H1 (cell line): Measurements from ENCODE around the gene TRPV4. TPM values are rescaled to one million over a fixed set of nuclear protein-coding genes. Genes with fewer than 3 reads are reported as not detected.

Experiments
- CTCF ChIA-PET: fragments of 300-600 bp; sonication (Branson Sonifier 250); formaldehyde crosslinking; loops from one replicate; lab custom pipeline; 2021; ENCODE audit not compliant: partially characterized antibody; lab: Charles Lee
- POLR2A ChIA-PET: fragments of 300-600 bp; sonication (Branson Sonifier 250); formaldehyde crosslinking; loops from one replicate; lab custom pipeline; 2021; ENCODE audit warnings: inconsistent platforms; ENCODE audit not compliant: partially characterized antibody; lab: Charles Lee
- DNase-seq, 2 experiments: peaks; one replicate each; pipeline versions ENCODE4 v3.0.0 to v3.0.0-alpha.2; 2010 to 2022; ENCODE audit warnings: low spot score in 2 of 2, low read depth in 1 of 2, mixed read lengths in 1 of 2
- FAIRE-seq: peaks from 2 replicates; lab custom pipeline; 2011; peaks lifted over from hg19 to GRCh38; lab: Jason Lieb, UNC
- H2AFZ ChIP-seq: 2 replicates; pipeline ENCODE4 v1.8.1; 2012; ENCODE audit warnings: low read length, inconsistent platforms
- H2AK5ac ChIP-seq: 2 replicates; pipeline ENCODE4 v1.6.1; 2013; ENCODE audit warnings: low read depth, low read length
- H2BK120ac ChIP-seq: replicated peaks from 2 replicates; pipeline ENCODE3; 2013; ENCODE audit warnings: low read depth, low read length, inconsistent platforms
- H2BK12ac ChIP-seq: 2 replicates; pipeline ENCODE4 v1.6.1; 2013; ENCODE audit warnings: low read depth, low read length
- H2BK15ac ChIP-seq: 2 replicates; pipeline ENCODE4 v1.6.1; 2013; ENCODE audit warnings: low read length
- H2BK20ac ChIP-seq: 2 replicates; pipeline ENCODE4 v1.6.1; 2013; ENCODE audit warnings: low read length
- H2BK5ac ChIP-seq: 2 replicates; pipeline ENCODE4 v1.6.1; 2013; ENCODE audit warnings: low read depth, low read length
- H3K14ac ChIP-seq: 2 replicates; pipeline ENCODE4 v1.6.1; 2013; ENCODE audit warnings: inconsistent platforms; ENCODE audit not compliant: insufficient read length
- H3K18ac ChIP-seq: 2 replicates; pipeline ENCODE4 v1.6.1; 2013; ENCODE audit warnings: low read length; ENCODE audit errors: extremely low read depth
- H3K23ac ChIP-seq: 2 replicates; pipeline ENCODE4 v1.6.1; 2013; ENCODE audit warnings: inconsistent platforms; ENCODE audit not compliant: insufficient read length
- H3K23me2 ChIP-seq: 2 replicates; pipeline ENCODE4 v1.6.1; 2013; ENCODE audit warnings: low read depth, low read length
- H3K27ac ChIP-seq: 2 replicates; pipeline ENCODE4 v1.6.1; 2011; ENCODE audit warnings: low read depth, low read length, inconsistent platforms
- H3K27me3 ChIP-seq, 4 experiments: replicated peaks in 1 of 4; 1 replicate in 1 of 4; 2 replicates in 3 of 4; pipeline versions ENCODE4 v1.6.1 to v1.8.1; 2011 to 2013; ENCODE audit warnings: low read length in 3 of 4, mild to moderate bottlenecking in 3 of 4, inconsistent platforms in 2 of 4, mixed read lengths in 2 of 4, moderate library complexity in 1 of 4; ENCODE audit not compliant: control insufficient read depth in 3 of 4, insufficient read depth in 3 of 4; ENCODE audit errors: extremely low read depth in 1 of 4
- H3K36me3 ChIP-seq, 4 experiments: 2 replicates each; pipeline versions ENCODE4 v1.6.1 to v1.8.1; 2011 to 2013; ENCODE audit warnings: mild to moderate bottlenecking in 4 of 4, low read length in 3 of 4, moderate library complexity in 2 of 4, control low read depth in 1 of 4, inconsistent platforms in 1 of 4; ENCODE audit not compliant: insufficient read depth in 4 of 4, control insufficient read depth in 2 of 4
- H3K4ac ChIP-seq: replicated peaks from 2 replicates; pipeline ENCODE3; 2013; ENCODE audit warnings: low read length, low read depth, mixed read lengths, inconsistent platforms; ENCODE audit not compliant: insufficient read length
- H3K4me1 ChIP-seq, 4 experiments: replicated peaks in 1 of 4; 1 replicate in 1 of 4; 2 replicates in 3 of 4; pipeline versions ENCODE4 v1.6.1 to v1.8.1; 2011 to 2013; ENCODE audit warnings: low read length in 3 of 4, inconsistent platforms in 2 of 4, mixed read lengths in 1 of 4; ENCODE audit not compliant: insufficient read depth in 4 of 4, control insufficient read depth in 3 of 4
- H3K4me2 ChIP-seq, 2 experiments: 2 replicates each; pipeline versions ENCODE4 v1.6.1 to v1.8.1; 2011 to 2013; ENCODE audit warnings: low read depth in 2 of 2, low read length in 2 of 2, control low read depth in 1 of 2, inconsistent platforms in 1 of 2, mild to moderate bottlenecking in 1 of 2; ENCODE audit not compliant: insufficient read depth in 1 of 2
- H3K4me3 ChIP-seq, 4 experiments: fragments of 200-600, 300-600 bp in 1 of 4; sonication (generic), shearing (Covaris generic), sonication (Bioruptor Twin) in 1 of 4; 2 replicates each; pipeline versions ENCODE4 v1.5.1 to v1.8.1; 2011 to 2016; ENCODE audit warnings: low read length in 4 of 4, low read depth in 3 of 4, control low read depth in 2 of 4, inconsistent platforms in 2 of 4, mild to moderate bottlenecking in 2 of 4, mixed read lengths in 1 of 4, moderate library complexity in 1 of 4; ENCODE audit not compliant: insufficient read depth in 2 of 4; ENCODE audit errors: extremely low read depth in 1 of 4
- H3K56ac ChIP-seq: replicated peaks from 2 replicates; pipeline ENCODE3; 2013; ENCODE audit warnings: low read depth, mild to moderate bottlenecking, mixed read lengths, low read length, inconsistent platforms; ENCODE audit not compliant: insufficient read length
- H3K79me1 ChIP-seq: 2 replicates; pipeline ENCODE4 v1.6.1; 2013; ENCODE audit warnings: low read depth, low read length, control low read depth
- H3K79me2 ChIP-seq, 2 experiments: 2 replicates each; pipeline versions ENCODE4 v1.6.1 to v1.8.1; 2012 to 2013; ENCODE audit warnings: low read length in 2 of 2, mild to moderate bottlenecking in 2 of 2, inconsistent platforms in 1 of 2; ENCODE audit not compliant: insufficient read depth in 2 of 2, control insufficient read depth in 1 of 2
- H3K9ac ChIP-seq, 4 experiments: replicated peaks in 1 of 4; 1 replicate in 1 of 4; 2 replicates in 3 of 4; pipeline versions ENCODE4 v1.6.1 to v1.8.1; 2011 to 2013; ENCODE audit warnings: low read depth in 3 of 4, low read length in 3 of 4, control low read depth in 2 of 4, mild to moderate bottlenecking in 2 of 4, moderate library complexity in 2 of 4, inconsistent platforms in 1 of 4; ENCODE audit errors: extremely low read depth in 1 of 4
- H3K9me3 ChIP-seq, 2 experiments: 2 replicates each; pipeline versions ENCODE4 v1.6.1 to v1.8.1; 2012 to 2013; ENCODE audit warnings: mild to moderate bottlenecking in 2 of 2, moderate library complexity in 2 of 2, control low read depth in 1 of 2, inconsistent platforms in 1 of 2, low read depth in 1 of 2, low read length in 1 of 2, mixed read lengths in 1 of 2; ENCODE audit not compliant: insufficient read depth in 2 of 2
- H4K20me1 ChIP-seq, 2 experiments: replicated peaks in 1 of 2; 2 replicates each; pipeline versions ENCODE3 to v1.8.1; 2011 to 2013; ENCODE audit warnings: inconsistent platforms in 2 of 2, low read length in 2 of 2, mild to moderate bottlenecking in 1 of 2; ENCODE audit not compliant: insufficient read depth in 2 of 2, control insufficient read depth in 1 of 2
- H4K5ac ChIP-seq: 2 replicates; pipeline ENCODE4 v1.6.1; 2013; ENCODE audit warnings: low read length, low read depth, mixed read lengths, inconsistent platforms; ENCODE audit not compliant: insufficient read length
- H4K8ac ChIP-seq: 2 replicates; pipeline ENCODE4 v1.8.0; 2013; ENCODE audit warnings: mild to moderate bottlenecking, moderate library complexity, low read length, inconsistent platforms; ENCODE audit not compliant: insufficient read depth; ENCODE audit errors: extremely low read depth
- H4K91ac ChIP-seq: replicated peaks from 2 replicates; pipeline ENCODE3; 2013; ENCODE audit warnings: low read length, mixed read lengths, inconsistent platforms; ENCODE audit not compliant: insufficient read length
- CBX5 ChIP-seq: fragments of 300-800, 300-1000 bp; sonication (generic); IDR thresholded peaks from 2 replicates; pipeline ENCODE4 v1.7.1; 2016; ENCODE audit warnings: antibody characterized with exemption, low read length, low read depth
- CBX8 ChIP-seq: fragments of 300-800, 300-1000 bp; sonication (generic); IDR thresholded peaks from 2 replicates; pipeline ENCODE4 v1.7.1; 2016; ENCODE audit warnings: low read depth, low read length, borderline replicate concordance
- CHD1 ChIP-seq: IDR thresholded peaks from 2 replicates; pipeline ENCODE4 v1.6.1; 2012; ENCODE audit warnings: low read depth, low read length, improper control_type of control experiment
- HDAC6 ChIP-seq: IDR thresholded peaks from one replicate; pipeline ENCODE4 v1.7.1; 2012; ENCODE audit warnings: low read depth, mild to moderate bottlenecking, inconsistent platforms, low read length, moderate library complexity
- MAFK ChIP-seq: IDR thresholded peaks from 2 replicates; pipeline ENCODE4 v1.6.1; 2012; ENCODE audit warnings: low read depth, mild to moderate bottlenecking, improper control_type of control experiment, low read length
- SP2 ChIP-seq: IDR thresholded peaks from 2 replicates; pipeline ENCODE4 v1.6.1; 2012; ENCODE audit warnings: mild to moderate bottlenecking, low read length, inconsistent platforms
- TAF7 ChIP-seq: optimal IDR thresholded peaks from 2 replicates; pipeline ENCODE3; 2011; ENCODE audit warnings: low read depth, mild to moderate bottlenecking, inconsistent platforms, low read length, moderate library complexity, borderline replicate concordance
- TEAD4 ChIP-seq: IDR thresholded peaks from 2 replicates; pipeline ENCODE4 v1.6.1; 2012; ENCODE audit warnings: low read depth, low read length, inconsistent platforms, mixed read lengths
- WGBS, 2 experiments: shearing (Covaris generic) in 1 of 2; methylation state at CpG; one replicate each; pipeline versions ENCODE4 v1.1.6 to v1.1.7; 2013 to 2015; ENCODE audit warnings: low lambda C conversion rate in 2 of 2, mixed read lengths in 2 of 2, inconsistent platforms in 1 of 2, low coverage in 1 of 2, missing lambda C conversion rate in 1 of 2; ENCODE audit not compliant: insufficient replicate concordance in 2 of 2, insufficient coverage in 1 of 2, insufficient read length in 1 of 2; ENCODE audit errors: extremely low coverage in 1 of 2, missing lambda C conversion rate in 1 of 2; 5-methylcytosine and 5-hydroxymethylcytosine counted together
- polyA plus RNA-seq, 7 experiments: library from polyadenylated mRNA; depleted of rRNA in 3 of 7; stranded (reverse) in 5 of 7; unstranded in 2 of 7; fragments of >200 nt in 5 of 7; fragments of 200-250 nt in 2 of 7; gene quantifications; 1 replicate in 5 of 7; 2 replicates in 1 of 7; 4 replicates in 1 of 7; pipeline versions ENCODE4 v1.2.1 to v1.2.3, GENCODE V29; 2011 to 2013; ENCODE audit warnings: missing spikeins in 2 of 7, mixed read lengths in 2 of 7
- total RNA-seq: library from RNA; stranded (reverse); fragmentation: NEBNext Ultra II Directional; extraction: Animal tissue kit (Norgen Biotek cat#: 25700); gene quantifications from 2 replicates; pipeline ENCODE4 v1.2.1, GENCODE V29; 2021

The TRPV4 gene
- total and polyA plus RNA-seq, 2 of the 8 experiments (the other 6 are each of a cell fraction or from before 2014, with no cell fraction given), result 2.1 to 6.2 TPM

DNA sequence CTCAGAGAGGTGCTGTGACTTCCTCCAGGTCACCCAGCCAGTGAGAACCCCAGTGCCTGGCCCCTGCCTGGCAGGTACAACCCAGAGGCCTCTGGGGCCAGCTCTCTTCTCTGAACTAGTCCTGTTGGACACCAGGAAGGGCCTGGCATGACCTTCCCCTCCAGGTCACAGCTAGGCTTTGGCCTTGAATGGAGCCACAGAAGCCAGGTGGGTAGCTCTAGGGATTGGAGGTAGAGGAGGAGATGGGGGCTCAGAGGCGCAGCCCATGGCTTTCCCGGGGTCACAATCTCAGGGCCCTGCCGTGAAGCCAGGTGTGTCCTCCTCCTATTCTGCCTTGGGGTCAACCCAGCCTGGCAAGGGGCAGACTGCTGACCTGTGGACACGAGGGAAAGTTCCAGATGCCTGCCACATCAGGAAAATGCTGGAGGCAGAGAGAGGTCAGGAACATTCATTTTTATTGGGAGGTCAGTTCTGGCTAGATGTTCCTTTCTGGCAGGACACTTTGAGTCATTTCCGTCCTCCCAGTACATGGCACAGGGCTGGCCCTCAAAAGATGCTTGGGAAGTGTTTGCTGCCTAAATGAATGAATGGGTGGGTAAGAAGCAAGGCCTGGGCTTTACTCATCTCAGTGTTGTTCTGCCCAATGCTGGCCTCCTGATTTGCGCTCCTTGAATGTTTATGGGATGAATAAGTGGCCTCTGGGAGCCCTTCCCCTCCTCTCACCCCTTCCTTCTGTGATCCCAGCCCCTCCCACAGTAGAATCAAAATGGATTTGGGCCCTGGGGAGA, 94.1 kb downstream of the TRPV4 start:
- Histone ChIP-seq H3K23me2 (no peaks in the 10 kb centered on the region), H3K18ac (no peak overlapping the region), H3K4me2 (no peak overlapping the region), H3K27me3 (peaks cover 0 to 16% (median 9%) of the 10 kb centered on the region in 4 experiments; a peak in 4 of 7 replicates), H3K4me1 (peaks cover 5 to 11% (median 7%) of the 10 kb centered on the region in 4 experiments; a peak in 6 of 7 replicates), H2AFZ (no peak overlapping the region), H3K36me3 (no peaks in the 10 kb centered on the region), H3K4ac (no peak overlapping the region), H4K5ac (no peak overlapping the region), H3K9ac (no peak overlapping the region), H2BK120ac (no peak overlapping the region), H3K9me3 (no peaks in the 10 kb centered on the region), H2BK20ac (no peak overlapping the region), H4K8ac (no peak overlapping the region), H3K4me3 (no peak overlapping the region), H3K79me2 (no peaks in the 10 kb centered on the region), H3K23ac (no peak overlapping the region), H3K79me1 (no peaks in the 10 kb centered on the region), H2BK12ac (peak overlapping the region; percentile 10; the same call in 1 of the 2 replicates), H2AK5ac (no peak overlapping the region), H2BK5ac (no peak overlapping the region), H3K56ac (no peak overlapping the region), H4K91ac (no peak overlapping the region), H4K20me1 (peaks cover 0 to 10% of the 10 kb centered on the region in 2 experiments), H2BK15ac (peak overlapping the region; percentile 34; the same call in 1 of the 2 replicates), H3K14ac (no peak overlapping the region), H3K27ac (no peak overlapping the region)
- WGBS, 2 experiments, result 89% methylated on average over 6 of the region's 6 CpGs; no CpG with 5 or more reads in 1 of the 2 experiments
- DNase-seq, result no peak
- POLR2A ChIA-PET, result no interaction called here
- TF ChIP-seq CBX8 (no peak), TAF7 (no peak), SP2 (no peak), HDAC6 (no peak), MAFK (no peak), CHD1 (no peak), CBX5 (no peak), TEAD4 (no peak)
- CTCF ChIA-PET, result interaction anchor here (0.7 to 3.4 kb wide), 40 partner anchors 8 to 220 kb away, joined by 3 to 47 read pairs (median 5); partner anchors contain the start of gene FAM222A
- no peak for FAIRE-seq
